ENCODE data around the gene ONECUT3.

Gene ONECUT3

GRCh38 chr19:1816530-1817298 is 63.4 kb downstream of the ONECUT3 start:
- DNase-seq, result no peak

DNA sequence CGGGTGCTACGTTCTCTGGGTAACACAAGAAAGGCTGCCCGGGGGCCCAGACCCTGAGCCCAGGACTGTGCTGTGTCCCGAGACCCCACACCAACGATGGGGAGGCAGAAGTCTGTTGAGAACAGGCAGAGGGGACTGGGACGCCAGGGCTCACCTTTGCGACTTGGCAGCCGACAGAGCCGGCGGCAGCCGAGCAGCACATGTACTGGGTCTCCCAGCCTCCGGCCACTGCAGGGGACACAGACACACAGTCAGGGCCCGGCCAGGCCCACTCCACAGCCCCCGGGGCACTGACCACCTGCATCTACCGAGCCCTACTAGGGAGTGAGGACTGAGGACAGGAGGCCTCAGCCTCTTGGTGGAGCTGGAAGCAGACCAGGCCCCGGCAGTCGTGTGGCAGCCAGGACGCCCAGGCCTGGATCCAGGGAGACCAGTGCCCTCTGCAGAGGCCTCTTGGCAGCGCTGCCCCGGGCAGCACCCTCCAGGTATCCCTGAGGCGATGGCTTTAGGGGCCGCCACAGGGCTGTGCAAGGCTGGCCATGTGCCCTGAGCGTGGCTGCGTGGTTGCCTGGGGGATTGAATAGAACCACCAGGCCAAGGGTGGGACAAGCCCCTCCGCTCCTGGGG is 64.4 kb downstream of the ONECUT3 start:
- DNase-seq, result no peak

- DNase-seq, result no peak
Measured at GRCh38 chr19:1818549-1819195, 65.4 kb downstream of the ONECUT3 start.

DNA sequence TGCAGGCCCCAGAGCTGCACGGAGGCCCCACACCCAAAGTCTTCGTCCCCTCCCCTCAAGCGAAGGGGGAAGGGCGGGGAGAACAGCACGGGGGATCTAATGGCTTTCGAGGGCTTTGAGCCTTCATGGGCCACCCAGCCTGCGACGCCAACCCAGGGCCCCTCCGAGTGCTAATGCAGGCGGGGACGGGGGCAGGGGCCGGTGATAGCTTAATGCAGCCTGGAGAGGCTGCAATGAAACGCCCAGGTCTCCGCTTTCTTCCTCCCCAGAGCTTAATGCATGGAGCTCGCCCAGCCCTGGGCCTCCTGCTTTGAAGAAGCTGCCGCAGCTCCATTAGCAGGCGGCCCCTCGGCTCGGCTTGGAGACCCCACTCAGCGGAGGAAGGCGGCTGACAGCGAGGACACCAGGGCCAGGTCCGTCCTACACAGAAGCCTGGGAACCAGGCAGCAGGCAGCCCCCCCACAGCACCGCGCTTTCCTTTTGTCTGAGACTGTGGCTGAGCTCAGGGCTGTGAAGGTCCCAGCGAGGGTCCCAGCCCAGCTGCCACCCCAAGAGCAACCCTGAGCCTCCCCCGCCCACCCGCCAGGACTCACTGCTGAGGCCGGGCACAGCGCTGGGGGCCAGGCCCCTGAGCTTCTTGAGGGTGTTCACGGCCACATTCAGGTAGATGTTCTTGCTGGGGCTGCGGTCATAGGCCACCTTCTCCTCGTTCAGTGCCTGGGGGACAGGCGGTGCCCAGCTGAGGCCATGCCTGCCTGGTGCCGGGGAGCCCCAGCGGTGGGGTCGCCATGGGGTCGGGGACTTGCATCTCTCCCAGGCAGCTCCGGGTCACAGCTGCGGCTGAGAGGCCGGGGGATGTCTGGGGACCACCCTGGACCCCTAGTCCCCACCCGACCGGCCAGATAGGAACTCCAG is 66.3 kb downstream of the ONECUT3 start:
- DNase-seq, result no peak

DNA sequence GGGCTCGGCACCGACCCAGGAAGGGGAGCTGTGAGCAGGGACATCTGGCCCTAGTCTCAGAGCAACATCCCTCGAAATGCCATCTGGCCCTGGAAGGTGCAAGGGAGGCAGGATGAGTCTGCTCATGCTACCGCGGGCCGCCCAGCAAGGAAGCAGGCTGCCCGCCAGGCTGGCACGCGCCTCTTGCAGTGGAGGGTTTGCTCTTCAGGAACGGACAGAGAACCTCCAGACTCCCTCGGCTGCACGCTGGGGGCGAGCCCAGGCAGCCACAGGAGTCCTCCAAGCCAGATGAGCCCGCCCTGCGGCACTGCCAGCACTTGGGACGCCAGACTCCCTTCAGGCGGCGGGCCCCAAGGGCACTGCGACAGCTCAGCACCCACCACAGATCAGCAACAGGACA is 68.9 kb downstream of the ONECUT3 start:
- no peak for DNase-seq

- no peak for DNase-seq
Measured at GRCh38 chr19:1823020-1823419, 69.7 kb downstream of the ONECUT3 start.

DNA sequence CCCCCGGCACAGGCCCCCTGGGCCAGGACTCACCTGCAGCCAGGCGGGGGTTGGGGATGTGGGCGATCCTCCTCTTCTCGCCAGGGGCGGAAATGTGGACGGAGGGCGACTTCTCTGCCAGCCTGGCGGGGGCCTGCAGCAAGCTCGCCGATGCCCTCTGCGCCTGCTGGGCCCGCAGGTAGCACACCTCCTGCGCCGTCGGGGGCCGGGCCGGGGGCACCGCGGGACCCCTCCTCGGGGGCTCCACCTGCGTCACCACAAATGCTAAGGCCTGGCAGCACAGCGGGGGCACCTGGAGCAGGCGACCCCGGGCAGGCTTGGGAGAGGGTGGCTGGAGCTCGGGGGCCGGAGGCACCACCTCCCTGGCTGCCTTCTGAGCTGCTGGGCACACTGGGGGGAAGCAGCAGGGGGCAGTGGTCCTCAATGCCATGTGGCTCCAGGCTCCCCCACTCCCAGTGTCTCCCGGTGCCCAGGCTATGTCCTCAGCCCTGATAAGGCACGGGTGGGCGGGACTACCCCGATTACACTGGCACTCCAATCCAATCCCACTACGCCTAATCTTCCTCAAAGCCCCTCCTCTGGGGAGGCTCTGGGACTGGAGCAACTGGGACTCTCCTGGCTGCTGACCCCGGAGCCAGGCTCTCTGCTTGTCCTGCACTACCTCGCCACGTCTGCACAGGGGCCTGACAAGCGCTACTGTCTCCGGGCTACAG is 70.4 kb downstream of the ONECUT3 start:
- no peak for DNase-seq

DNA sequence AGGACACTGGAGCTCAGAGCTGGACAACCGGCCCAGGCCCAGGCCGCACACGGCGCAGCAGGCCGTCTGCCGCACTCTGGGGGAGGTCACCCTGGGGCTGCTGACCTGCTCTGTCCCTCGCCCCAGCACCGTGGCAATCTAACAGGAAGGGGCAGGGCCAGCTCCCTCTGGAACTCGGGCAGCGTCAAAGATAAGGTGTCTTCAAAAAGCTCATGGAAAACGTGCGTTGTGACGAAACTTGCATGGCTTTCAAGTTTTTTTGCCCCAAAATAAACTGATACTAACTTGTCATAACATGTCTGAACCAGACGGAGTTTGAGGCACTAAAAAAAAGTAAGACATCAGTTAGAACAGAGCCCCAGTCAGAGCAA is 70.9 kb downstream of the ONECUT3 start:
- no peak for DNase-seq

GRCh38 chr19:1825909-1826556 is 72.7 kb downstream of the ONECUT3 start:
- DNase-seq, result peak; percentile 15

- no peak for DNase-seq
Measured at GRCh38 chr19:1826557-1827521, 73.5 kb downstream of the ONECUT3 start.

- no peak for DNase-seq
Measured at GRCh38 chr19:1827566-1828278, 74.4 kb downstream of the ONECUT3 start.

GRCh38 chr19:1828279-1829238 is 75.3 kb downstream of the ONECUT3 start:
- DNase-seq, result no peak

DNA sequence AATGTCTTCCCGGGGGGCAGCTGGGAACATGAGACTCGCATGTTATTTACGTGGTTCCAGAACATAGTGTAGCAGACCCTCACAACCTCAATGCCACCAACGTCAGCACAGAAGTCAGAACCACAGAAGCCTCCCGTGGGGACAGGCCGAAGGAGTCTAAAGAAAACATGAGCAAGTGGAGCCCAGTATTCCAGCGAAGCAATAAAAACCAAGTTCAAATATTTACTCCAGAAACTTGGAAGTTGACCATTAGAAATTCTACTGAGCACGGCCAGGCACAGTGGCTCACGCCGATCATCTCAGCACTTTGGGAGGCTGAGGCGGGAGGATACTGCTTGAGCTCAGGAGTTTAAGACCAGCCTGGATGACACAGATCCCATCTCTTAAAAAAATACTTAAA is 76.7 kb downstream of the ONECUT3 start:
- no peak for DNase-seq

- DNase-seq, result no peak
Measured at GRCh38 chr19:1830568-1830967, 77.3 kb downstream of the ONECUT3 start.

All from NCI-H2029 treated with DMSO at 0.1 percent for 48 hours (cell line).